ENCODE results near the gene ABCC1.

ABCC1 gene

GRCh38 chr16:15946257-15947044, 3.0 kb upstream of the ABCC1 start:
- DNase-seq, result no peak

- DNase-seq, result no peak
Measured at GRCh38 chr16:15947983-15948509, 1.4 kb upstream of the ABCC1 start.

DNA sequence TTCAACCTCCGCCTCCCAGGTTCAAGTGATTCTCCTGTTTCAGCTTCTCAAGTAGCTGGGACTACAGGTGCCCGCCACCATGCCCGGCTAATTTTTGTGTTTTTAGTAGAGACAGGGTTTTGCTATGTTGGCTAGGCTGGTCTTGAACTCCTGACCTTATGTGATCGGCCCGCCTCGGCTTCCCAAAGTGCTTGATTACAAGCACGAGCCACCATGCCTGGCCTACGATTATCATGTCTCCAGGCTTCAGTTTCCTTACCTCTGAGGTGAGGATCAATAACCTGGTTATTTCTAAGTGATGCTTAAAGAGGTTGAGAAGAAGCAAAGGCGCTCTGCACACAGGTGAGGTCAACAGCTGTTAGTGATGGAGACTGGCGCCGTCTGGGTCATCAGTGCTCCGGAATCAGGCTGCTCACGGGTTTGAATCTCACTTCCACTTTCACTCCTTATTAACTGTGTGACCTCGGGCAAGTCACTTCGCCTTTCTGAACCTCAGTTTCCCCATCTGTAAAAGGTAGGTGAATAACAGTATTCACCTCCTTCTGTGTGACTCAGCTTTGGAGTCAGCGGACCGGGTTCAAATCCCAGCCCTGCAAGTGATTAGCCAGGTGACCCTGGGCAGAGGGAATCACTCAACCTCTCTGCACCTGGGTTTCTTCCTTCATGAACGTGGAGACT, 745 bp upstream of the ABCC1 start:
- DNase-seq, result no peak

- DNase-seq, result peak; percentile 33
Measured at GRCh38 chr16:15950161-15950854, 892 bp downstream of the ABCC1 start.

GRCh38 chr16:15950869-15951268, 1.5 kb downstream of the ABCC1 start:
- no peak for DNase-seq

- no peak for DNase-seq
Measured at GRCh38 chr16:15951852-15952251, 2.4 kb downstream of the ABCC1 start.

GRCh38 chr16:15952265-15952711, 2.9 kb downstream of the ABCC1 start:
- no peak for DNase-seq

GRCh38 chr16:15953477-15953876, 4.1 kb downstream of the ABCC1 start:
- DNase-seq, result no peak

DNA sequence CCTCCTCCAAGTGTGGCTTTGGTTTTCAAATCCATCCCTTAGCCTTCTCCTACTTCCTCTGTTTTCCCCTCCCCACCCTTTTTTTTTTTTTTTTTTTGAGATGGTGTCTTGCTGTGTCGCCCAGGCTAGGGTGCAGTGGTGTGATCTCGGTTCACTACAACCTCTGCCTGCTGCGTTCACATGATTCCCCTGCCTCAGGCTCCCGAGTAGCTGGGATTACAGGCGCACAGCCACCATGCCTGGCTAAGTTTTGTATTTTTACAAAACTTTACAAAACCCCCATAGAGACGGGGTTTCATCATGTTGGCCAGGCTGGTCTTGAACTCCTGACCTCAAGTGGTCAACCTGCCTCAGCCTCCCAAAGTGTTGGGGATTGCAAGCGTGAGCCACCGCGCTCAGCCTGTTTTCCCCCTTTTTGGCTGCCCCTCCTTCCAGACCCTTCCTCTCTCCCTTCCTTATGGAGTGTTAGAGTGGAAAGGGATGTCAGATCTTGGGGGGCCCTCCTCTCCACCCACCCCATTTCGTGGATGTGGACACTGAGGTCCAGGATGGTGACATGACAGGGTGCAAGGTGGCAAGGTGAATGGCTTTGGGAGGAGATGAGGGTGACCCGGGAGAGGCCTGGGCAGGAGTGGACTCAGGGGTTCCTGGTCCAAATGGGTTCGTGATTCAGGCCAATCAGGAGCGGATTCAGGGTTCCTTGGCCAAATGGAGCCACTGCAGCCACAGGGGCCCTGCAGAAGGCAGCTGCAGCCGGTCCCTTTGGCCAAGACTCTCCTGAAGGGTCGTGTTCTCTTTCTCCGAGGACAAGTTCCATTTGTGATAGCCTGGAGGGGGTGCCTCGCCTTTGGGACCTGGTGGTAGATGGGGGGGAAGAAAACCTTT, 4.8 kb downstream of the ABCC1 start:
- DNase-seq, result no peak

DNA sequence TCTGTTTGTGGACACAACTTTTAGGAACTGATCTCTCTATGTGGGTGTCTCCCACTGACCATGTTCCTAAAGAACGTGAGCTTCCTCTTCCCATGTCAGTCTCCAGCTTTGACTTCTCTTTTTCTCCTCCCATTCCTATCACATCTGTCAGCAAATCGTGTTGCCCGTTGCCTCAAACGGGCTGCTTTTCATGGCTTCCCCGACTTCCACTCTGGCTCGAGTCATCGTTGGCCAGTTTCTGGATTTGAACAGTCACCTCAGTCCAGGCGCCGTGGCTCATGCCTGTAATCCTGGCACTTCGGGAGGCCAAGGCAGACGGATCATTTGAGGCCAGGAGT, 5.4 kb downstream of the ABCC1 start:
- no peak for DNase-seq

GRCh38 chr16:15955425-15955824, 6.0 kb downstream of the ABCC1 start:
- DNase-seq, result no peak

DNA sequence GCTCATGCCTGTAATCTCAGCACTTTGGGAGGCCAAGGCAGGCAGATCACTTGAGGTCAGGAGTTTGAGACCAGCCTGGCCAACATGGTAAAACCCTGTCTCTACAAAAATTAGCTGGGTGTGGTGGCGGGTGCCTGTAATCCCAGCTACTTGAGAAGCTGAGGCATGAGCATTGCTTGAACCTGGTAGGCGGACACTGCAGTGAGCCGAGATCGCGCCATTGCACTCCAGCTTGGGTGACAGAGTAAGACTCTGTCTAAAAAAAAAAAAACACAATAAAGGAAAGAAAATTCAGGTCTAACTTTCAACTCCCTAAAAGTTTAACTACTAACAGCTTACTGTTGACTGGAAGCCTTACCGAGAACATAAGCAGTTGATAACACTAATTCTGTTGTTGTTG, 6.7 kb downstream of the ABCC1 start:
- DNase-seq, result peak; percentile 41

DNA sequence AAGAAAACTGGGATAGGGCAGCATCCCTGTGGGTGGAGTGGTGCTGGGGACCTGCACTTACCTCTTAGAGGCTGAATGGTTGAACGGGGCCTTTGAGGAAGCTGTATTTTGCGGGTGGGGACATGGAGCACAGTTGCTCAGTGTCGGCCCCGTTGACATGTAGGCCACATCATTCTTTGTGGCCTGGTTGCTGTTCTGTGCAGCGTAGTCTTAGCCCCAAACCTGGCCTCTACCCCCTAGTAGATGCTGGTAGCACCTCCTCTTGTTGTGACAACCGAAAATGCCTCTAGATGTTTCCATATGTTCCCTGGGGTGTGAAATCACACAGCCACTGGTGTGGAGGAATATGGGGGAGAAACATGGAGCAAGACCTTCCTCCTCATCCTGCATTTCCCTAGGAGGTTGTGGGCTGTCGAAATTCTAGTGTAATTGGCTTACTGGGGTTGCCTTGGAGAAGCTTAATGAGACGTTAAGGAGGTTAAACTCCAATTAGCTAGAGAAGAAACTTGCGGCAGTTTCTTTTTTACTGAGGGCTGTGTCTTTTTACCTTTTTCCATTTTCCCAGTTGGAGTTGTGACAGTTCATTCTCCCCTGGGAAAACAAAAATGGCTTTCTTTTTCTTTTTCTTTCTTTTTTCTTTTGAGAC, 9.4 kb downstream of the ABCC1 start:
- DNase-seq, result no peak

- DNase-seq, result no peak
Measured at GRCh38 chr16:15960124-15960971, 10.9 kb downstream of the ABCC1 start.

DNA sequence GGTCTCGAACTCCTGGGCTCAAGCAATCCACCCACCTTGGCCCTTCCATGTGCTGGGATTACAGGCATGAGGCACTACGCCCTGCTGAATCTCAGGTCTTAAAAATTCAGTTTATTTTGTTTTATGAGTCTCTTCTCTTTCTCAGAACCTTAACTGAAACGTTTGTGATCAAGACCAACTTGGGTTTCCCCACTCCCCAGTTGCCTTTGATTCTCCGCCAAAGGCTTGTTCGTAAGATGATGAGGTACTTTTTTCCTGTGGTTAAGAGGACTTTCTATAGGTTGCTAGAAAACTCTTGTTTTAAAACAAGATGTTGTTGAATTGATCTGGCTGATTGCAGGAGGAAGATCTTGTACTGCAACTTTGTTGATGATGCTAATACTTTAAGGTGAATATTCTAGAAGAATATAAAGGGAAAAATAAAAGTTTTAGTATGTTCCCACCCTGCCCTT, 11.7 kb downstream of the ABCC1 start:
- peak; percentile 75 for DNase-seq

DNA sequence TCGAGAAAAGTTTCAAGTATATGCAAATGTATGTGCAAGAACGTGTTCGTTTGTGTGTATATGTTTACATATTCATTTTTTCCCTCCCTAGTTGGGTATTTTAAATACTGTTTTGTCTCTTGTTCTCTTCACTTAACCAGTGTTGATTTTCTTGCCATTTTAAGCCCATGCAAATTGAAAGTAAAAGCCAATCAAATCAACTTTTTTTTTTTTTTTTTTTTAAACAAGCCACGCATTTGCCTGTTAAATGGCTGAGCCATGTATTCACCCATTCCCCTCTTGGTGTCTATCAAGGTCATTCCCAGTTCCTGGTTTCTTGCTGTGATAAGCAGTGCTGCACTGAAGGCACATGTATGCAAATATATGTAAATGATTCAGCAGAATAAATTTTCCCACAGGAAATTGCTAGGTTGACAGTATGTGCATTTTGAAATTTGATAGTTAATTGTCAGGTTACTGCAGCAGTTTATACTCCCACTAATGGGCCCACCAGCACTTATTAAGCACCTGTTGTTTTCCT, 12.2 kb downstream of the ABCC1 start:
- no peak for DNase-seq

DNA sequence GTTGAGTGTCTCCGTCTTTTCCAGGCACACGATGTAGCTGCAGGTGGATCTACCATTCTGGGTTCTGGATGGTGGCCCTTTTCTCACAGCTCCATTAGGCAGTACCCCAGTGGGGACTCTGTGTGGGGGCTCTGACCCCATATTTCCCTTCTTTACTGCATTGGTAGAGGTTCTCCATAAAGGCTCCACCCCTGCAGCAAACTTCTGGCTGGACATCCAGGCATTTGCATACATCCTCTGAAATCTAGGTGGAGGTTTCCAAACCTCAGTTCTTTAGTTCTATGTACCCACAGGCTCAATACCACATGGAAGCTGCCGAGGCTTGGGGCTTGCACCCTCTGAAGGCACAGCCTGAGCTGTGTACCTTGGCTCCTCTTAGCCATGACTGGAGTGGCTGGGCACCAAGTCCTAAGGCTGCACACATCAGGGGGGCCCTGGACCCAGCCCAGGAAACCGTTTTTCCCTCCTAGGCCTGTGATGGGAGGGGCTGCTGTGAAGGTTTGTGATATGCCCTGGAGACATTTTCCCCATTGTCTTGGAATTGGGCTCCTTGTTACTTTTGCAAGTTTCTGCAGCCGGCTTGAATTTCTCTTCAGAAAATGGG, 14.0 kb downstream of the ABCC1 start:
- DNase-seq, result no peak

- DNase-seq, result no peak
Measured at GRCh38 chr16:15966420-15966819, 17.0 kb downstream of the ABCC1 start.

- DNase-seq, result no peak
Measured at GRCh38 chr16:15966836-15967546, 17.6 kb downstream of the ABCC1 start.
